A172 (cell line): Measurements from ENCODE around the gene IFIT1. TPM values are rescaled to one million over a fixed set of nuclear protein-coding genes. Genes with fewer than 3 reads are reported as not detected.

Source experiments
- DNase-seq: peaks from one replicate; pipeline ENCODE4 v3.0.0-alpha.2; 2015; ENCODE audit warnings: low spot score
- total RNA-seq: library from RNA; depleted of rRNA; stranded (reverse); fragments of >200 nt; shearing (Covaris generic); gene quantifications from 2 replicates; pipeline ENCODE4 v1.2.3, GENCODE V29; 2014; rRNA removed

Gene IFIT1
- 21.2 and 22.9 TPM in 2 replicates for total RNA-seq

- peak; percentile 84 for DNase-seq
These were observed at the start of gene IFIT1 for GRCh38 chr10:89391907-89392756. Gene IFIT1, plus strand, starts transcription at chr10:89392623. Its CDS starts 90 bp downstream, at chr10:89392713.

GRCh38 chr10:89343089-89343767 lies 49.2 kb upstream of the IFIT1 start:
- peak; percentile 9 for DNase-seq

- no peak for DNase-seq
These were observed 48.3 kb upstream of the IFIT1 start for GRCh38 chr10:89344156-89344555.

- DNase-seq, result no peak
These were observed 46.9 kb upstream of the IFIT1 start for GRCh38 chr10:89345367-89346000.

- DNase-seq, result no peak
These were observed 45.8 kb upstream of the IFIT1 start for GRCh38 chr10:89346405-89347254.

GRCh38 chr10:89347701-89348457 lies 44.5 kb upstream of the IFIT1 start:
- no peak for DNase-seq

- DNase-seq, result no peak
These were observed 43.9 kb upstream of the IFIT1 start for GRCh38 chr10:89348481-89348880.

DNA sequence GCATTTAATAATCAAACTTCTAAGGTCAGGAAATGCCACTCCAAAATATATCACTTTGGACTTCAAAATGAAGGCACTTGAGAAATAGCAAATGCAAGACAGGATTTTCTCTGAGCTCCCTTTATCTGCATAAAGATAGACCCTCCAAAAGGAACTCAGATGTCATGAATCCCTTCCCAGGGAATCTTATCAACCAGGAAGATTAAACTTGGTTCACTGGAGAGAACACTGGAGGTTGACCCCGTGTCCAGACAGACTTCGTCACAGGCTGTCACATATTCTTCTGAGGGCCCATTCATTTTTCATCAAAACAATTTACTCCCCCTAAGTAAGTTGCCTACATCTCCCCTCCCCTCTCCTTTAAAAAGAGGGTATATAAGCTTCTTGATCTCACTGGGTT lies 43.4 kb upstream of the IFIT1 start:
- DNase-seq, result no peak

GRCh38 chr10:89350631-89351315 lies 41.6 kb upstream of the IFIT1 start:
- DNase-seq, result peak; percentile 15

- DNase-seq, result peak; percentile 46
These were observed 41.0 kb upstream of the IFIT1 start for GRCh38 chr10:89351412-89351779.

GRCh38 chr10:89351780-89352597 lies 40.4 kb upstream of the IFIT1 start:
- peak; percentile 95 for DNase-seq

DNA sequence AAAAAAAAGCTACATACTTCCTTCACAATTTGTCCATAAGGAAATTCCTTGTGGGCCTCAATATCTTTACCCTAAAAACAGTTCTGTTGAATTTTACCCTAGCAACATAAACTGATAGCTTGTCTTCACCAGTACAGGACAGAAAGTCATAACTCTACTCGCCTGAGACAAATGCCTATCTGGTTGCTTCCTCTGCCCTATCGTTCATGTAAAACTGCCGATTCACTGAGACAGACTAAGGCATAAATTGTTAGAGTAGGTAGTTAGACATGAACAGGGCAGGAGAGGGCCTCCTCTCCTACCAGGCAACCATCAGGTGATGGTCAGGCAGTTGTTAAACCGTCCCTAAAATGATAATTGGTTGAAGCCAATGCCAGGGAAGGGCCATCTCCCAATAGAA lies 39.6 kb upstream of the IFIT1 start:
- DNase-seq, result peak; percentile 34

- DNase-seq, result peak; percentile 58
These were observed 37.0 kb upstream of the IFIT1 start for GRCh38 chr10:89355394-89355931.

- no peak for DNase-seq
These were observed 35.3 kb upstream of the IFIT1 start for GRCh38 chr10:89357096-89357495.

GRCh38 chr10:89357975-89358374 lies 34.4 kb upstream of the IFIT1 start:
- no peak for DNase-seq

- no peak for DNase-seq
These were observed 32.3 kb upstream of the IFIT1 start for GRCh38 chr10:89360157-89360556.

DNA sequence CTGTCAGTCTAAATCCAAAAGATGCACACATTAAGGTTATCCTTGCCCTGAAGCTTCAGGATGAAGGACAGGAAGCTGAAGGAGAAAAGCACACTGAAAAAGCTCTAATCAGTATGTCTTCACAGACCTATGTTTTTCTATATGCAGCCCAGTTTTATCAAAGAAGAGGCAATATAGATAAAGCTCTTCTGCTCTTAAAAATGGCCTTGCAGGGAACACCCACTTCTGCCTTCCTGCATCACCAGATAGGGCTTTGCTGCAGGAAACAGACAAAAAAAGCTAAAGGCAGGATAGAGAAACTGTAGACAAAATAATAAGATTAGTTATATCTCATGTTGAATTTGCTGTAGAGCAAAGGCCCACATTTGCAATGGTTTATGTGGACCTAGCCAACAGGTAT lies 29.5 kb upstream of the IFIT1 start:
- no peak for DNase-seq

DNA sequence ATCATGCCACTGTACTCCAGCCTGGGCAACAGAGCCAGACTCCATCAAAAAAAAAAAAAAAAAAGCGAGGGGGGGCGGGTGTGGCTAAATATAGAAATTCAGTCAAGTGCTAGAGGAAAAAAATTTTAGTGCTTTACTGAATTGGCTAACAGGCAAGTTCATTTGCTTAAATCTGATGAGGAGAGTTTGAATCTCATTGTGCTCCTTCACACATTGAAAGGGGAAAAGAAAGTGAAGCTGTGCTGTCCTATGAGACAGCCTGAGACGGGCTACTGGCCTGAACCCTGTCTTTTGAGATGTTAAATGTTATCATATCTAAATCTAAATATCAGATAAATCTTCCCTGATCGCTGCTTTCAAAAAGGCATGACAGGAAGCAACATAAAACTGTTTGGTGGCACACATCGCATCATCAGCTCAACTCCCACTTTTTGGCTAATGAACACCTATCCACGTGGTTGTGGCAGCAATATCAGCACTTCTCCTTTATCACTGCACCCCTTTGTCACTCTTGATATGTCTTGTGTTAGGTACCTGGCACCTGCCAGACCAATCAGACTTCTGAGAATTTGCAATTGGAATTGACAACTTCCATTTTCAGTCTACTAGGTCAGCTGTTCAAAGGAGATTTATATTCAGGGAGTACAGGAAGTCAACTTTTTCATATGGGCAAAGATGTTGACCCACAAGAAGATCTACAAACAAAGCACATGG lies 28.5 kb upstream of the IFIT1 start:
- DNase-seq, result no peak

GRCh38 chr10:89364531-89364930 lies 27.9 kb upstream of the IFIT1 start:
- no peak for DNase-seq
